Transverse colon (tissue), 4 donors: ENCODE measurements around the gene BEND7.

Experiments
- EP300 ChIP-seq: sonication (generic); formaldehyde crosslinking; IDR thresholded peaks from one replicate; pipeline ENCODE4 v1.6.1; 2017; ENCODE audit warnings: antibody characterized with exemption, low read depth
- POLR2AphosphoS5 ChIP-seq, 3 donors: sonication (generic); formaldehyde crosslinking; IDR thresholded peaks; one replicate each; pipeline ENCODE4 v1.6.1; 2016; ENCODE audit warnings: antibody characterized with exemption in 3 of 3
- TF ChIP-seq, protein P1 (sequence below), 5 experiments: fragments of 200-600 bp in 3 of 5; fragments of 450-650 bp in 2 of 5; sonication (generic) in 3 of 5; IDR thresholded peaks; 1 replicate in 2 of 5; 2 replicates in 3 of 5; pipeline ENCODE4 v1.5.1; 2016 to 2017; ENCODE audit warnings: antibody characterized with exemption in 5 of 5, inconsistent platforms in 3 of 5, mild to moderate bottlenecking in 2 of 5, moderate library complexity in 1 of 5

DNA sequence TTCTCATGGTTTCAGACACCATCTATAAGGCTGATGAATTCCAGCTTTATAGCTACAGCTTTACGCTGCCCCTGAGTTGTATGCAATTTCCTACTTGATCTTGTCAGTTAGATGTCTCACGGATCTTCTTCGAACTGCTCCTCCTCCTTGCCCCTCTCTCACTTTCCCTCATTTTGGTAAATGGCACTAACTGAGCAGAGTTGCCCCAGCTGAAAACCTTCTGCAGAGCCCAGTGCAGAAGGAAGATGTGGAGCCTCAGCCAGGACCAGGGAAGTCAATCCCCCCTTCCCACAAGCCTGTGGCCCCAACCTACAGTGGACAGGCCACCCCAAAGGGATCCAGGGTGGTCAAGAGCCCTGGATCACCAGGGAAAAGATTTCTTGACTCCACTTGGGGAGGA is 131.8 kb downstream of the BEND7 start:
- TF ChIP-seq, protein P1, sequence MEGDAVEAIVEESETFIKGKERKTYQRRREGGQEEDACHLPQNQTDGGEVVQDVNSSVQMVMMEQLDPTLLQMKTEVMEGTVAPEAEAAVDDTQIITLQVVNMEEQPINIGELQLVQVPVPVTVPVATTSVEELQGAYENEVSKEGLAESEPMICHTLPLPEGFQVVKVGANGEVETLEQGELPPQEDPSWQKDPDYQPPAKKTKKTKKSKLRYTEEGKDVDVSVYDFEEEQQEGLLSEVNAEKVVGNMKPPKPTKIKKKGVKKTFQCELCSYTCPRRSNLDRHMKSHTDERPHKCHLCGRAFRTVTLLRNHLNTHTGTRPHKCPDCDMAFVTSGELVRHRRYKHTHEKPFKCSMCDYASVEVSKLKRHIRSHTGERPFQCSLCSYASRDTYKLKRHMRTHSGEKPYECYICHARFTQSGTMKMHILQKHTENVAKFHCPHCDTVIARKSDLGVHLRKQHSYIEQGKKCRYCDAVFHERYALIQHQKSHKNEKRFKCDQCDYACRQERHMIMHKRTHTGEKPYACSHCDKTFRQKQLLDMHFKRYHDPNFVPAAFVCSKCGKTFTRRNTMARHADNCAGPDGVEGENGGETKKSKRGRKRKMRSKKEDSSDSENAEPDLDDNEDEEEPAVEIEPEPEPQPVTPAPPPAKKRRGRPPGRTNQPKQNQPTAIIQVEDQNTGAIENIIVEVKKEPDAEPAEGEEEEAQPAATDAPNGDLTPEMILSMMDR (IDR thresholded peaks at IDR 0.05) = no peak
- TF ChIP-seq EP300 (no peak), POLR2AphosphoS5 (IDR thresholded peaks at IDR 0.05) (no peak)
